ENCODE measurements around the gene PLD4. TPM values are rescaled to one million over a fixed set of nuclear protein-coding genes. Genes with fewer than 3 reads are reported as not detected.

The PLD4 gene
- total RNA-seq, 1 experiment from 2014 or later: not detected

DNA sequence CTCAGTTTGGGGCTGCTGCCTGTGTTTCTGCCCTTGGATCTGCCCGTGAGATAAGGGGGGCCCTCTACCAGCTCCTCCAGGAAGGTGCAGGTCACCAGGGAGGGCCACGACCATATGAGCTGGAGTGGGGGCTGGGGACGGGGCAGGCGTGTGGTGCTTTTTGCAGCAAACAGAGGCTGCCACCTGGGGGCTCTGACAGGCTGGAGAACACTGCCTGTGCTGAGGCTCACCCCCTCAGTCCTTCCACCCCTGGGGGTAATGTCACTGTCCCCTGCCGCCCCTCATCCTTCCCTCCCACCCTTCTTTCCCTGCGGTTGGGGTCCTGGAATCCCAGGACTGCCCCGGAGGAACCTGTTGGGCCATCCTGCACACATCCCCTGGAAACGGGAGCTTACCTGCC, 3.2 kb downstream of the PLD4 start:
- DNase-seq (ENCODE audit: low spot score): no peak

DNA sequence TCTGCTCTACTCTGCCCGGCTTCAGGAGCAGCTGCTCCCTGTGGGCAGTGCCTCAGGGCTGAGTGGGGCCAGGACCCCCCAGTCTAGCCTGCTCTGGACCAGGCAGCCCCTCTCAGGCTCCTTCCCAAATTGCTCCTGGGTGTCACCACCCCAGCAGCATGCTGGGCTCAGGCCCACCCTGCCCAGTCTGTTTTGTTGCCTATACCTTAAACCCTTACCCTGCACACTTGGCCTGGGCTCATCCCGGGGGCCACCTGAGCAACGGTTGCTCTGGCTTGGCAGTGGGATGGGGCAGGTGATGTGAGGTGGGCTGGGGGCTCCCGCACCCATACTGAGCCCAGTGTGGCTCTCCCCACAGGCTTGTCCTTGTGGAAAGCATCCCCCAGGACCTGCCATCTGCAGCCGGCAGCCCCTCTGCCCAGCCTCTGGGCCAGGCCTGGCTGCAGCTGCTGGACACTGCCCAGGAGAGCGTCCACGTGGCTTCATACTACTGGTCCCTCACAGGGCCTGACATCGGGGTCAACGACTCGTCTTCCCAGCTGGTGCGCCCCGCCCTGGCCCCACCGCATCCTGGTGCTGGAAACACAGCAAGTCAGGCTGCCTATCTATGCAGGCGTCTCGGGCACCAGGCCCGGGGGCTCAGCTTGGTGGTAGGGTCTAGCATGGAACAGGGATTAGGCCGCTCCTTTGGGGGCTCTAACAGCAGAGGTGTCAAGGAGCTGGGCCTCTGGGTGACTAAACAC, 3.9 kb downstream of the PLD4 start:
- DNase-seq (ENCODE audit: low spot score): no peak

GRCh38 chr14:104929268-104930230, 4.9 kb downstream of the PLD4 start:
- no peak for DNase-seq (ENCODE audit: low spot score)

GRCh38 chr14:104930526-104931303, 6.0 kb downstream of the PLD4 start:
- DNase-seq (ENCODE audit: low spot score): no peak

- no peak for DNase-seq (ENCODE audit: low spot score)
These were observed 6.7 kb downstream of the PLD4 start for GRCh38 chr14:104931304-104931770.

DNA sequence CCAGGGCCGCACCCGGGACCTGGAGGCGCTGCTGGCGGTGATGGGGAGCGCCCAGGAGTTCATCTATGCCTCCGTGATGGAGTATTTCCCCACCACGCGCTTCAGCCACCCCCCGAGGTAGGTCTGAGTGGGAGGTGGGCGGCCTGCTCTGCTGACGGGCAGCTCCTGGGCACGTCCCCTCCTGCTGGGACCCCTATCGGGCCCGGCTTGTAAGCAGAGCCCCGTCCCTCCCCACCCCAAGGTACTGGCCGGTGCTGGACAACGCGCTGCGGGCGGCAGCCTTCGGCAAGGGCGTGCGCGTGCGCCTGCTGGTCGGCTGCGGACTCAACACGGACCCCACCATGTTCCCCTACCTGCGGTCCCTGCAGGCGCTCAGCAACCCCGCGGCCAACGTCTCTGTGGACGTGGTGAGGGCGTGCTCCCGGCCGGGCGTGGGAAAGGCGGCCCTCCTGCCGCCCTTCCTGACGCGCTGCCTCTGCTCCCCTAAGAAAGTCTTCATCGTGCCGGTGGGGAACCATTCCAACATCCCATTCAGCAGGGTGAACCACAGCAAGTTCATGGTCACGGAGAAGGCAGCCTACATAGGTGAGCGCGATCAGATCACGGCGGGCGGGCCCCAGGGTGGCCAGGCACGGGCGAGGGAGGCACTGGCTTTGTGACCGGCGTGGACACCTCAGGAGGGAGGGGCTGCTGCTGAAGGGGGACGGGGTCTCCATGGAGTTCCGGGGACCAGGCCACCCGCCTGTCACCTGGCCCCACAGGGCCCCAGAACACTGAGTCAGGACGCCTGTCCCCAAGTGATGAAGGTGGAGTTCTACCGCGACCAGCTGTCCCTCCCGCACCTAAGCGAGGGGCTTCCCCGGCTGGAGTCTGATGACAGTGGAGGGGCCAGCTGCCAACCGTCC, 7.3 kb downstream of the PLD4 start:
- DNase-seq (ENCODE audit: low spot score): no peak

DNA sequence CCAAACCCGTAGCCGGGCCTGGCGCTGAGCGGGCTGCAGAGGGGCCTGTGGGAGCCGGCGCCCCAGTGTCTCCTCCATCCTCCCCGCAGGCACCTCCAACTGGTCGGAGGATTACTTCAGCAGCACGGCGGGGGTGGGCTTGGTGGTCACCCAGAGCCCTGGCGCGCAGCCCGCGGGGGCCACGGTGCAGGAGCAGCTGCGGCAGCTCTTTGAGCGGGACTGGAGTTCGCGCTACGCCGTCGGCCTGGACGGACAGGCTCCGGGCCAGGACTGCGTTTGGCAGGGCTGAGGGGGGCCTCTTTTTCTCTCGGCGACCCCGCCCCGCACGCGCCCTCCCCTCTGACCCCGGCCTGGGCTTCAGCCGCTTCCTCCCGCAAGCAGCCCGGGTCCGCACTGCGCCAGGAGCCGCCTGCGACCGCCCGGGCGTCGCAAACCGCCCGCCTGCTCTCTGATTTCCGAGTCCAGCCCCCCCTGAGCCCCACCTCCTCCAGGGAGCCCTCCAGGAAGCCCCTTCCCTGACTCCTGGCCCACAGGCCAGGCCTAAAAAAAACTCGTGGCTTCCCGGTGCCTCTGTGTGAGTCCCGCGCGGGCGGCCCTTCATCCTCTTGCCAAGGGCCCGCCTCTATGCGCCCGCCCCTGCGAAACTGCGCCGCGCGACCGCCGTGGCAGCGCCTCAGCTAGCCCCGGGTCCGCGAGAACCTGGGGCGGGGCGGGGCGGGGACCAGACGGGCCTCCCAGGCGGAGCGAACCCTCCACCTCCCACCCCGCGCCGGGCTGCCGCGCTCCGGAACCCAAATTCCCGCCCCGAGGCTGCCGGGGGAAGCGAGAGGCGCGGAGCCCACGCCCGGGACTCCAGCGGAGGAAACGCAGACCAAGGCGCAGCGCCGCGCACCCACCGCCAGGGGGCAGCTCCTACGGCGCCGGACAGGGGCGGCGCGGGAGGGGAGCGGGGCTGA, 8.3 kb downstream of the PLD4 start:
- peak; percentile 35 for DNase-seq (ENCODE audit: low spot score)

DNA sequence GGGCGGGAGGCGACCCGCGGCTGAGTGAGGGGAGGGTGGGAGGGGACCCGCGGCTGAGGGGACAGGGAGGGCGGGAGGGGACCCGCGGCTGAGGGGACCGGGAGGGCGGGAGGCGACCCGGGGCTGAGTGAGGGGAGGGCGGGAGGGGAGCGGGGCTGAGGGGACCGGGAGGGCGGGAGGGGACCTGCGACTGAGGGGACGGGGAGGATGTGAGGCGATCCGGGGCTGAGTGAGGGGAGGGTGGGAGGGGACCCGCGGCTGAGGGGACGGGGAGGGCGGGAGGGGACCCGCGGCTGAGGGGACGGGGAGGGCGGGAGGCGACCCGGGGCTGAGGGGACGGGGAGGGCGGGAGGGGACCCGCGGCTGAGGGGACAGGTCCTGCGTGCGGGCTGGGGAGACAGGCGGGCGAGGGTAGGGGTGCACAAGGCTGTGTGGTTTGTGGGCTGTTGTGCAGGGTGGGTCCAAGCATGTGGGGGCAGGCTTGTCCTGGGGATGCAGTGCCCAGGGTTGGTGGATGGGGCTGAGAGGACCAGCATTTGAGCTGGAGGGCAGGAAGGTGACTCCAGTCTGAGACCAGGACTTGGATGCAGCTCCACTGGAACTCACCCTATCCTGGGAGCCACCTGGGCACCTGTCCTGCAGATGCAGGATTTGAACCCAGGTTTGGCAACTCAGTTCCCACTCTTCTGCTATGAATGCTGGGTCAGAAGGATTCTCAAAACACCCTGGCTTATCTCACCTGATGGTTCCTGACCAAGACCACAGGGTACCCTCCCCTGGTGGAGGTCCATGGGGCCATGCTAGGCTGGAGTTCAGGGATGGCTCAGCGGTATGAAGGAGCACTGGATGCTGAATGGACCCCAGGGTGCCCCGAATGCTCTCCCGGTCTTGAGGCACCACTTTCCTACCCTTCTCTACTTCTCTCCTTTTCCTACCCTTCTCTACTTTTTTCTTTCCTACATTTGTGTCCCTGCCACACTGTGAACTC, 9.4 kb downstream of the PLD4 start:
- no peak for DNase-seq (ENCODE audit: low spot score)

- DNase-seq (ENCODE audit: low spot score): no peak
These were observed 10.5 kb downstream of the PLD4 start for GRCh38 chr14:104935026-104935650.

DNA sequence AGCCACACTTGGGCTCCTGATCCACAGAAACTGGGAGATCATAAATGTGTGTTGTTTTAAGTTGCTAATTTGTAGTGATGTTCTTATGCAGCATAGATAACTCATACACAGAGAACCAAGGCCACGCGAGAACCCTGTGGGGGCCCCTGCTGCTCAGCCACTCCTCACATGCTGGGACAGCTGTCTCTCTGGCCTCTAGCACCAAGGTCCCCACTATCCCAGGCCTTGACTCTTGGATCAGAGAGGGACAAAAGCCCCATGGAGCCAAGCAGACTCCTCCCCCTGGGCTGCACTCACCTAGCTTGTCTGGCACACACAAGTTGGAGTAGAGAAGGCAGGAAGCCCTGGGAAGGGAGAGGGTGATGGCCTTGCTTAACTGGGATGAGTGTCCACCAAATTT, 11.3 kb downstream of the PLD4 start:
- DNase-seq (ENCODE audit: low spot score): no peak

DNA sequence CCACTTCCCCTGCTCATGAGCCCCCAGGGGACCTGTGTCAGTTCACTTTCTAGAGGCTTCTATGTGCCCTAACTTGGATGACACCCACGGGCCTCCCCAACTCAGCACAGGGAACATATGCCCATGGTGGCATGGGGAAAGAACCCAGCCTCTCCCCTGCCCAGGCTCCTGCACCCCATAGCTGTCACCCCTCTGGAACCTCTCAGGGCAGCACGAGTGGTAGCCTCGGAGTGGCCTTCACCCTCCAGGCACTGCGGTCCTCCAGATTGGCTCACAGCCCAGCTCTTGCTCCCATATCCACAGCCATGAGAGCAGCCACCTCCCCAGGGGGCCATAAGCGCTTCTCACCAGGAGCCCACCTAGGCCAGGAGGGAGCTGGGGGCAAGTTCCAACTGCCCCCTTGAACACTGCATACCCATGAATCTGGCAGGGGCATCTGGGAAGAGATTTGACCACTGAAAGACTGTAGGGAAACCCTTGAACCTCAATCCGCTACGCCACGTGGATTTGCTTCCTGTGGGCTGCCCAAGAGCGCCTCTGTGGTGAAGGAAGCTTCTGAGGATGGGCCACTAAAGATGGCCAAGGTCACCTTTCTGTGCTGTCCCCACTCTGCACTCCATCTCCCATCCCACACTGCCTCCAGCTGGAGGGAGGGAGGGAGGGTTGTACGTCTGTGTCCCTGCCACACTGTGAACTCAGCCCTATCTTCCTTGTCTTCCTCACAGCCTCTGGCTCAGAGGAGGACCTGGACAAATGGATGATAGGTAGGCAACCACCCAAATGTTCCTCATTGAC, 11.9 kb downstream of the PLD4 start:
- no peak for DNase-seq (ENCODE audit: low spot score)

DNA sequence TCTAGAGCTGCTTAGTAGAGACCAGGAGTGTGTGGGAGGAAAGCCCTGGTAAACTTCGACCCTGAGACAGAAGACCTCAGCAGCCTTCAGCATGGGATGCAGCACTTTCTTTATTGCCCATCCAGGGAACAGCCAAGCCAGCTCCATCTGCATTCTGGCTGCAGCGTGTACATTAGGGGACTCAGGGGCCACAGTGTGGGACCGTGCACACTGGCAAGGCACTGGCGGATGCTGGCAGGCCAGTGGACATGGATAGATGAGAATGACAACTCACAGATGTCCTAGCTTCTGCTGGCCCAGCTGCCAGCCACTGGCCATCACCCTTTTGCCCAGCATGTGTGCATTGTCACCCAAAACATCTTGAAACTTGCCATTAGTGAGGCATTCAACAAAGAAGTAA, 12.5 kb downstream of the PLD4 start:
- DNase-seq (ENCODE audit: low spot score): no peak

GRCh38 chr14:104937694-104938365, 13.2 kb downstream of the PLD4 start:
- DNase-seq (ENCODE audit: low spot score): no peak

- no peak for DNase-seq (ENCODE audit: low spot score)
These were observed 13.8 kb downstream of the PLD4 start for GRCh38 chr14:104938436-104938835.

- no peak for DNase-seq (ENCODE audit: low spot score)
These were observed 14.3 kb downstream of the PLD4 start for GRCh38 chr14:104938960-104939359.

DNA sequence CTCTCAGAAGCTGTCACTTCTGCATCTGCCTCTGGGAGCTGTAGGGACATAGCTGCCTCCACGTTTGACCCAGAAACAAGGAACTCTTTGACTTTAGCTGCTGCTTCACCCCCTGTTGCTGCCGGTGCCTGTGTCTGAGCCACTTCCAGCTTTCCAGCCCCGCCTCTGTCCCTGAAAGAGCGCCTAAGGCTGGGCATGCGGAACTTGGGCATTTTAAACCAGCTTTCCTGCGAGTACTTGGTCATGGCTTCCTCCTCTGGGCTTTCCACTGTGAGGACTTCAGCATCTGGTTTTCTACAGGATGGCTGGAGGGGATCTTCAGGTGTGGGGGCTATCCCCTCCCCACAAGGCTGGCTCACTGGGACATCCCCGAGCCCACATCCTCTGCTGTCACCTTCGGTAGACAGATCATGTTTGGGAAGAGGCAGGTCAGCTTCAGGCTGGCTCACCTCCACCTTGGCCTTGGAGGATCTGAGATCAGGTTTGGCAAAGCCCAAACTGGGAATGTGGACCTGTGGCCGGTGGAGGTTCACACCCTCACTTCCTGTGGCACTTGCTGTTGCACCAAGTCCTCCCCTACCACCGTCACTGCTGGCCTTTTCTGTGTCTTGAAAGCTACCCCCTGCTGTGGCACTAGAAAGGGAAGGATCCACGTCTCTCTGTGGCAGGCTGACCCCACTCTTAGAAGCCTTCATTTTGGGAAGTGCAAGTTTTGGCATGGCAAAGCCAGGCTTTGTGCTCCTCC, 15.2 kb downstream of the PLD4 start:
- DNase-seq (ENCODE audit: low spot score): no peak
